Measurements from ENCODE around the gene STX2.
"Not testable (repeated sequence)": the region's sequence is repeated elsewhere in the genome, so short reads cannot be mapped to it uniquely, and the experiment has no call there.

STX2 gene

DNA sequence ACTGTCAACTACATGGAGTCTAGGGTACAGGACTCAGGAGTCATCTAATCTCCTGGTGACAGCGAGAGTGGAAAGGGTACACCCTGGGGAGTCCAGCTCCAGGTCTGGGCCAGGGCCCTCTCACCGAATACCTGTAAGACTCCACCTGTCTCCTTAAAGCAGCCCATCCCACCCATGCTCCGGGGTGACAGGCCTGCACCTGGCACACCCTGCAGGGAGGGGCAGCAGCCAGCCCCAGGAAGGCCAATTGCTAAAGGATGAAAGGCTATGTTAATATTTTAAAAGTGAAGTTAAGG lies 45.5 kb downstream of the STX2 start:
- DNase-seq = no peak

DNA sequence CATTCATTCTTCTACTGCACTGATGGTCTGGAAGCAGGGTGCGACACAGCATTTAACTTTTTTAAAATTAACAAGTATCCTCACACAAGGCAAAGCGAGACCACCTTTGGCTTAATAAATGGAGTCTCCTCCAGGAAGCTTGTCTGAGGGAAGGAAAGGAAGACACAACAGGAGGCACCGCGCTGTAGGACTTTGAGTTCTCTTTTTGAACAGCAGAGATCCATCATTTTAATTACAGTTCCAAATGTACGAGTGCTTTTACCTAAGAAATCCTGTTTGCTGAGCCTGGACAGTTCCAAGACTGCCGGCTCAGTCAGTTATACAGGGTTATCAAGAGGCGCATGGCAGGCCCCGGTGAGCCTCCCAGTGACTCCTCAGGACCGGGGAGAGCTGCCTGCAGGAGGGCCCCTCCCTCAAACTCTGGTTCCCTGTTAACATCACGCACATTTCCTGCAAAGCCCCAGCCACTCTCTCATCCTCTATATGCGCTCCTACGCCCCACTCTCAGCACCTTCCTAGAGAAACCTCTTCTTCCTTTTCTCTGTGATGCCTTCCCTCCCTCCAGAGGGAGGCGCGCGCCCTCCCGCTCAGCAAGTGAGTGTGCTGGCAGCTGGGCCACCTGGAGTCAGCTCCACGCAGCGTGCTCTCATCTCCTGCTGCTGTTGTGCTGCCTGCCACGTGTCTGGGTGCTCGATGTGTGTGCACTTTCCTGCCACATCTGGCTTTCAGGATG lies 46.1 kb downstream of the STX2 start:
- no peak for DNase-seq

DNA sequence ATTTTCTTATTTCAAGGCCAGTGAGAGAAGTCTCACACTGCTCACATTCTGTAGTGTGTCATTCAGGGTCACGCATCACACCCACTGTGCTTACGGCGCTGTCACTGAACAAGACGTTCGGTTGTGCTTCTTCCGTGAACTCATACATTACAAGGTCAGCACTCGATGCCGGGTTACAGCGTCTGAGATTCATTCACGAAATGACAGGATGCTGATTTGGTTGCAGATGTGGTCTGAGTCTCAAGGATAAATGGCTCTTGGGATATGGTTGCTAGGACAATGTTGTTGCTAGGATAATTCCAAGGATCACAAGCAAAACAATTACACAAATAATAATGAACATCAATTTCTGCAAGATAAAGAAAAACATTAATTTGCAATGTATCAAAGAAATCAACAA lies 47.4 kb downstream of the STX2 start:
- no peak for DNase-seq

DNA sequence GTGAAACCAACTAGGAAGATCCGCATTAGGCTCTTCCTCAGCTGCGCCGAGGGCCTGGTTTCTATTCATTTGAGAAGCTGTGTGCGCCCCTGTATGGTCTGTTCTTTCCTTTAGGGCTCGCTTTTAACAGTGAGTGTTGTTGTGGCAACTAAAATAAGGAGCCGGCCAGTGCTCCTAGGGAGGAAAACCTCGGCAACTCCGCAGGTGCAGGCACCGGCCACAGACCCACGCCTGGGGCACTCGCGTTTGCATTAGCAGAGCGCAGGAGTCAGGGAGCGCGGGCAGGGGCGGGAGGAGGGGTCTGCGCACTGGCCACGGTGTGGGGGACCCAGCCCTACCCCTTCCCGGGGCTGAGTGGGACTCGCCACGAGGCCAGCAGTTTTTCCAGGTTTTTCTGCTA lies 50.5 kb downstream of the STX2 start:
- DNase-seq = no peak

DNA sequence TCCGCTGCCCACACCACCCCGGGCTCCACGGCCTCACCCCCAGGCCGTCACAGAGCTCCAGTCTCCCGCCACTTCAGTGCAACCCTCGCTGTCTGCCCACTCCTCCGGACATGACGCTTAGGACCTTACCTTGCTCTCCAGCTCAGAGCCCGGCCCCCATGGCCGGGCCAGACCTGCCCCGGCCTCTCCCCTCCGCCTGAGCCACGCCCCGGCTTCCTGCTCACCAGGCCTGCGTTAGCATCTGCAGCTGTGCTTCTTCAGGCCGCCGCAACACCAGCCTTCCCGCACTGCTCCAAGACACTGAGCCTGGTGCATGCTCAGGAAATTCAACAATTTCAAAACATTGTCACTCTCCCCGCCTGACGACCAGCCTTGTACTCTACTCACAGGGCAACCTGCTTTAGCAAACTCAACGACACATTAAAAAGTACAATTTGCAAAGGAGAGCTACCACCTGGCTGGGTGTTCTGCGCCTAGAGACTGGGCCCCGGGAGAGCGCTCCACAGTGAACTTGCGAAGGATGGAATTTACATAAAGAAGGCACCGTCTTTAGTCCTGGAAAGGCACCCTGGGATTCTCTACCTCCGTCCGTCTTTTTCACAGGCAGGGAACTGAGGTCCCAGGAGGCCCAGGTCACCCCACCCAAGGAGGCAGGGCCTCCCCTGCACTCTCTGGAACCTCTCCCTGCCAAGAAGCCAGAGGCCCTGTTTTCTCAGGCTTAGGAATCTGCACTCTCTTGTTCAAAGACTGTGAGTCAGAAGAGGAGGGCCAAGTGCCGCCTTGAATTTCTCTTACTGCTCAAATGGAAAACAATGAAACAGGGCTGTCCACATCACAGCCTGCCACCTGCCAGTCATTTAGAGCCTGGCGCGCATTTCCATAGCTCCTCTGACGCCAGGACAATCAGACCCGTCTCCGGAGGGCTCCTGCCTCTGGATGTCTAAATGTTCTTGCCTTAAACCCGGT lies 51.3 kb downstream of the STX2 start:
- no peak for DNase-seq

DNA sequence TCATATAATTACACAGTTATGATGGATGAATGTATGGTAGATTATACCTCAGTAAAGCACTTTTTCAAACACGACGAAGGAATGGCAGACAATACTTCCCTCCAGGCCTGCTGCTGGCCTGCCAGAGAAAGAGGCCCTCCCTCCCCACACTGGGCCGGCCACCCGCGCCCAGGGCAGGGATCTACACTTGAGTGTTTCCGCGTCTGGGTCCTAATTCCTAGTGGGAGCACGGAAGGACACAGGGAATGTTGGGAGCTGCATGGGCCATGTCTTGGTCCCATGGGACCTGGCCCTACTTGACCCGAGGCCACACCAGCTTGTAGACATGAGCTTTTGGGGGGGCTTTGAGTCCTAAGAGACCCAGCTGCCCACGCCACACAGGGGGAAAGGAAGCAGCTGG lies 52.0 kb downstream of the STX2 start:
- DNase-seq = no peak

DNA sequence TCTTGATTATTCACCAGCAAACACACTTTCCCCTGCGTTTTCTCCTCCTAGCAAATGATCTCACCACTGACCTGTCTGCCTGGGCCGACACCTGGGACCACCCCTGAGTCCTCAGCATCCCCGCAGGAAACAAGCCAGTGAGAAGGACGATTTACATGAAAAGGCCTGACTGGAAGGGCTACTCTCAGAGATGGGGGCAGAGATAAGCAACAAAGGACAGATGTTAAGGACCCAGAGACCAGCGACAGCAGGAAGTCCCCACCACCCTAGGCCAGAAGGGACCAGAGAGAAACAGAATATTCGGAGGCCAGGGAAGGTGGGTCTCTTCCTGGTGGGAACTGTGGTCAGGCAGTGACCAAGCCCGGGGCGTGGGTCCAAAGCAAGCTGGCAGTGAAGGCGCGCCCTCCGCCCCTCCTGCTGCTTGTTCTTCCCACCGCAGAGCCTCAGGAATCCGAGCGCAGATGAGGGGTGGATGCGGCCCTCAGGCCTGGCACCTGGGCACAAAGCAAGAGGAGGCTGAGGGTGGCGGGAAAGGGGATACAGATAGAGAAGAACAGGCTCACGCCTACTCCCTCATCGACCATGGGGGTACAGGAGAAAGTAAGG lies 55.8 kb downstream of the STX2 start:
- no peak for DNase-seq

DNA sequence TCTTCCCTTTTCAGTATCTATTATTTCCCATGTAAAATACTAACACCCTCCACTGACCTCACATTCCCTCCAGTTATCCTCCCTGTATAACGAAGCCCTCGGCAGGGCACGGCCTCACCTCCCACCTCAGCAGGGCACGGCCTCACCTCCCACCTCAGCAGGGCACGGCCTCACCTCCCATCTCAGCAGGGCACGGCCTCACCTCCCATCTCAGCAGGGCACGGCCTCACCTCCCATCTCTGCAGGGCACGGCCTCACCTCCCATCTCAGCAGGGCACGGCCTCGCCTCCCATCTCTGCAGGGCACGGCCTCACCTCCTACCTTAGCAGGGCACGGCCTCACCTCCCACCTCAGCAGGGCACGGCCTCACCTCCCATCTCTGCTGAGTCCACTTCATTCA lies 56.8 kb downstream of the STX2 start:
- not testable (repeated sequence) for DNase-seq

DNA sequence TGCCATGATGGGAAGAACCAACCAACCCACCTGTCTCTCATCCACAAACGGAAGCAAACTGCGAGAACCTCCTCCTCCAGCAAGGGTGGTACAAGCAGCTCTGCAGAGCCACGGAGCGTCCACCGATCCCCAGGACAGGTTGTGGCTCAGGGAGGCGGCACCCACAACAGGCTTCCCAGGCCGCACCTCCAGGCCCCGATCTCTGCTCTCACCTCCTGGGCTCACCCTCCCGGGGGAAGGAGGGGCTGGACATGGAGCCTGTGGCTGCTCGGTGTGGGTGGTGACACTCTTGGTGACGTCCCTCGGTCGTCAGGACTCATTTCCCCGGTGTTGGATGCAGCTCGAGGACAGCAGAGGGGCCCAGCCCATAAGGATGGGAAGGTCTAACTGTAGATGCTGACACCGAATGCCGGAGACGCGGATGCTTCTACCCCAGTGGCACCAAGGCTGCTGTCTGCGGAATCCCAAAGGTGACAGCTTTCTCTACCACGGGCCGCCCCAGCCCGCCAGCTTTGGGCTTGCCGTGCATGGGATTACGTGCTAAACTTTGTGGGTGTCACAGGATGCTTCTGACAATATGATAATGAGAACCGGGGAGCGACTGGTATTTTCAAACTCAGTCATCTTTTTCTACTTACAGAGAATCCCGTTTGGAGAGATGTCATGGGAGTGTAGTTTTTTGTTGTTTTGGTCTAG lies 58.0 kb downstream of the STX2 start:
- DNase-seq = no peak

DNA sequence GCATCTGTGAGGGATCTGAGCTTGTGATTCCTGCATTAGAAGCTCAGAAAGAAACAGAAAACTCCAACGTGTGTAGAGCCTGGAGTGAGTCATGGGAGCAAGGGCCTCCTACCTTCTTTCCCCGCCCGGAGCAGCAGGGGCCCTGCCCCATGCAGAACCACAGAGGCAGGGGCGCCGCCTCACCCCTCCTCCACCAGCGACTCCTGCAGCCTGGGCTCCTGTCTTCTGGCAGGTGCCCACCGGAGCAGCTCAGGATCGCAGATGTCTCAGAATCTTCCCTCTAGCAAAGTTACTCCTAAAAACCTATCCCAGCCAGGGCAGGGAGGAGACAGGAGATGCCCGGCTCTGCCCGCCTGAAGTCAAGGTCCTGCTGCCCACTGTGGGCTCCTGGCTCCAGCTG lies 58.7 kb downstream of the STX2 start:
- DNase-seq = no peak

DNA sequence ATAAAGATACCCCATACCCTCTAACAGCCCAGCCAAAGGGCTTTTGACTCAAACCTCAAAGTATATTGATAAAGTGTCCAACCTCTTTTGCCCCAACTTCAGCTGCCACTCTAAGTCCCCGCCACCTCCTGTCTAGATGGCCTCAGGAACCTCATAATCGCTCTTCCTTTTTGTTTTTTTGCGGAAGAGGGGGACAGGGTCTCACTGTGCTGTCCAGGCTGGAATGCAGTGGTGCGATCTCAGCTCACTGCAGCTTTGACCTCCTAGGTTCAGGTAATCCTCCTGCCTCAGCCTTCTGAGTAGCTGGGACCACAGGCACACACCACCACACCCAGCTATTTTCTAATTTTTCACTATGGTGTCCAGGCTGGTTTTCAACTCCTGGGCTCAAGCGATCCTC lies 60.3 kb downstream of the STX2 start:
- no peak for DNase-seq

DNA sequence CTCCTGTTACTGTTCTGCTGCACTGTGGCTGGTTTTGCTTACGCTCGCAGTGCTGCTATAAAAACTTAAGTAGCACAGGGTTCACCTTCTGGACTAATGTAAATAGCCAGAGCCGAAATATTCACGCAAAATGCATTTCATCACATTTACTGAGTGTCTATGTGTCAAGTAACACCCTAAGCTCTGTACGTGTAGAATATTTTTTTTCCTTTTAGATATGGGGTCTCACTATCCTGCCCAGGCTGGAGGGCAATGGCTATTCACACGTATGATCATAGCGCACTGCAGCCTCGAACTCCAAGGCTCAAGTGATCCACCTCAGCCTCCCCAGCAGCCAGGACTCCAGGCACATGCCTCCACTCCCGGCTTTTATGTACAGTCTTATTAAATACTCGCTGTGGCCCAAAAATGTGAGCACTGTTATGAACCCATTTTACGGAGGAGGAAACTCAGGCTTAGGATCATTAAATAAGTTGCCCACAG lies 62.2 kb downstream of the STX2 start:
- DNase-seq = no peak

DNA sequence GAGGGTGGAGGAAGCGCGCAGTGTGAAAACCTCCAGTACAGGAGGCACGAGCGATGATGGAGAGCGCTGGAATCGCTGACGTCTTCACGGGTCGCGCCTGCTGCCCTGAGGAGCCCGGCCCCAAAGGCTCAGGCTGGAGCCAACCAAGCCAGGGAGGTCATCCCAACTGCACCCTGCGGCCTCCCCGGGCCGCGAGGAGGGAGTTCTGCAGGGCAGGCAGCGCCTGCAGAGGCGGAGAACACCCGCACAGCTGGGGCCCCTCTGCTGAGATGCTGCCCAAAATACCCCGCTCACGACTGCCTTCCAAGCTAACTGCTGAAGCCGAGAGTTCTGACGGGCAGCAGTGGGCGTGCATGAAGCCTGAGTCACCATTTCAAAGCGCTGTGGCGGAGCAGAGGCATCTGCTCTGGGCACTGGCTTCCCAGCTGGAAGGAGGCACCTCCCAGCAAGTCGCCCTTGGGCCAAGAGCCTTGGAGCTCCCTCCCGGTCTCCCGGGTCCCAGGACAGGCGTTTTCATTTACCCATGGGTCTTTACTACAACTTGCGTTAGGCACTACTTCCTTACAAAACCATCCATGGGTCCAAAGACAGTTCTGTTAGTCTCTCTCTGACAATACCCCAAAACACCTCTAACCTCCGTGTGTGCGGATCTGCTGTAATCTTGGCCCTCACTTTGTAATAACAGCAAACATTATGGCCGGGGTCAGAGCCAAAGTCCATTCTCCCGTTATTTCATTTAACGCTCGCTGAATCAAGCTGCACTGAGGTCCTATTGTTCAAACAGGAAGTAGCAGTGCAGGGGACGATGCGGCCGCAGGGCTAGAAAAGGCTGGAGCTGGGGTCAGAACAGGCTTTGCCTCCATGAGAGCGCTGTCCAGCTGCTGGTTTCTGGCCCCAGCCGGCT lies 62.8 kb downstream of the STX2 start:
- DNase-seq = no peak

DNA sequence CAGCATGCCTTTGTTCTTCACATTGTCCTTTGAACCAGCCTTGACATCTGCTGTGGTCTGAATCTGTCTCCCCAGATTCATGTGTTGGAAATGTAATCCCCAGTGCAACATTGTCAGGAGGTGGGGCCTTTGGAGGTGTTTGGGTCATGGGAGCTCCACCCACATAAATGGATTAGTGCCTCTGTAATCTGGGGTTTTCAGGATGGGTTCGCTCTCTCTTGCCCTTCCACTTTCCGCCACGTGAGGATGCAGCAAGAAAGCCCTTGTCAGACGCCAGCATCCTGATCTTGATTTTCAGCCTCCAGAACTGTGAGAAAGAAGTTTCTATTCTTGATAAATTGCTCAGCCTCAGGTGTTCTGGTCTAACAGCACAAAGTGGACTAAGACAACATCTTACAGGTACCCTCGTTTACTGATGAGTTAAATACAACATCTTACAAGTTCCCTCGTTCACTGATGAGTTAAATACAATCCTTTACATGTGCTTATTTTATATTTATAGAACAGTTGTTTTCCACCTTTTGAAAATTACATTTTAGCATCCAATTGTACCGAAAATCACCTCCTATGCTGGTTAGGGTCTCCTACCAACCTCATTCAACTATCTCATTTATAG lies 68.5 kb downstream of the STX2 start:
- no peak for DNase-seq

DNA sequence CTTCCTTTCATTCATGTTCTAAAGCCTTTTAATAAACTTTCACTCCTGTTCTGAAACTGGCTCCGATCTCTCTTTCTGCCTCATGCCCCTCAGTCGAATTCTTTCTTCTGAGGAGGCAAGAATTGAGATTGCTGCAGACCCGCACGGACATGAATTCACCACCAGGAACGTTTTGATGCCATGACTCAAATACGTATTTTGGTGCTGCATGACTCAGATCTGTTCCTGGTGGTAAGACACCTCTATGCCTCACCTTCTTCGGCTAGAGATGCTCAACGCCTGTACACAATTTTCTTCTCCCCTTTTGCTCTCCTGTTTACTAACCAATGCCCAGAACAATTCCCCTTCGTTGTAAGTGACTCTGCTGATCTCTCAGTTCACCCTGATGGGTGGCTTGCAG lies 70.9 kb downstream of the STX2 start:
- no peak for DNase-seq

DNA sequence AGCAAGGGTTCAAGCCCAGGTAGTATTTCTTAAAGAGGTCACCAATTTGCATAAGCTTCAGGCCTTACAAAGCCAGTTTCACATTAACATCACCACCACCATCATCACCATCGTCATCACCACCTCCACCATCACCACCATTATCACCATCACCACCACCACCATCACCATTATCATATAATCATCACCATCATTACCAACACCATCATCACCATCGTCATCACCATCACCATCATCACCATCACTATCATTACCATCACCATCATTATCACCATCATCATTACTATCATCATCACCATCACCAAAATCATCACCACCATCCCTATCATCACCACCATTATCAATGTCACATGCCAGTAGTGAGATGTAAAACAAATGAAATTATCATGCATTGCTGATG lies 72.6 kb downstream of the STX2 start:
- no peak for DNase-seq

DNA sequence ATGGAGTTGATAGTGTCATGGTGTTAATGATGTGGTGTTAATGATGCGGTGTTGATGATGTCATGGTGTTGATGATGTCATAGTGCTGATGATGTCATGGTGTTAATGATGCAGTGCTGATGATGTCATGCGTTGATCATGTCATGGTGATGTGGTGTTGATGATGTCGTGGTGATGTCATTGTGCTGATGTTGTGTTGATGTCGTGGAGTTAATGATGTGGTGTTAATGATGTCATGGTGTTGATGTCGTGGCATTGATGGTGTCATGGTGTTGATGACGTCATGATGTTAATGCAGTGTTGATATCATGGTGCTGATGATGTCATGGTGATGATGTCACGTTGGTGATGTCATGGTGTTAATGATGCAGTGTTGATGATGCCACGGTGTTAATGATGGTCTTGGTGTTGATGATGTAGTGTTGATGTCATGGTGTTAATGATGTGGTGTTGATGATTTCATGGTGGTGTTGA lies 73.8 kb downstream of the STX2 start:
- DNase-seq = peak; percentile 32

DNA sequence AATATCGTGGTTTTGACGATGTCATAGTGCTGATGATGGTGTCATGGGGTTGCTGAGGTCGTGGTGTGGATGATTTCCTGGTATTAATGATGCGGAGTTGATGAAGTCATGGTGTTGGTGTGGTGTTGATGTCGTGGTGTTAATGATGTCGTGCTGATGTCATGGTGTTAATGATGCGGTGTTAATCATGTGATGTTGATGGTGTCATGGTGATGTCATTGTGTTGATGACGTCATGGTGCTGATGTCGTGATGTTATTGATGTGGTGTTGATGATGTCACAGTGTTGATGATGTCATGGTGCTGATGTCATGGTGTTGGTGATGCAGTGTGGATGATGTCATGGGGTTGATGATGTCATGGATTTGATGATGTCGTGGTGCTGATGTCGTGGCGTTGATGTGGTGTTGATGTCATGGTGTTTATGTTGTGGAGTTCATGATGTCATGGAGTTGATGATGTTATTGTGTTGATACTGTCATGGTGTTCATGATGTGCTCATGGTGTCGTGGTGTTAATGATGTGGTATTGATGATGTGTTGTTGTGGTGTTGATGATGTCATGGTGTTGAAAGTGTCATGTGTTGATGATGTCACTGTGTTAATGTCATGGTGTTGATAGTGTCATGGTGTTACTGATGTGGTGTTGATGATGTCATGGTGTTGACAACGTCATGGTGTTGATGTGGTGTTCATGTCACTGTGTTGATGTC lies 74.4 kb downstream of the STX2 start:
- peak; percentile 47 for DNase-seq

DNA sequence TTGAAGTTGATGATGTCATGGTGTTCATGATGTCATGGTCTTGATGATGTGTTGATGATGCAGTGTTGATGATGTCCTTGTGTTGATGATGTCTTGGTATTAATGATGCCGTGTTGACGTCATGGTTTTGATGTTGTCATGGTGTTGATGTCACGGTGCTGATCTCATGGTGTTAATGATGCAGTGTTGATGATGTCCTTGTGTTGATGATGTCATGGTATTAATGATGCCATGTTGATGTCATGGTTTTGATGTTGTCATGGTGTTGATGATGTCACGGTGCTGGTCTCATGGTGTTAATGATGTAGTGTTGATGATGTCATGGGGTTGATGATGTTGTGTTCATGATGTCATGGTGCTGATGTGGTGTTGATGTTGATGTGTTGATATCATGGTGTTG lies 75.0 kb downstream of the STX2 start:
- DNase-seq = peak; percentile 13

DNA sequence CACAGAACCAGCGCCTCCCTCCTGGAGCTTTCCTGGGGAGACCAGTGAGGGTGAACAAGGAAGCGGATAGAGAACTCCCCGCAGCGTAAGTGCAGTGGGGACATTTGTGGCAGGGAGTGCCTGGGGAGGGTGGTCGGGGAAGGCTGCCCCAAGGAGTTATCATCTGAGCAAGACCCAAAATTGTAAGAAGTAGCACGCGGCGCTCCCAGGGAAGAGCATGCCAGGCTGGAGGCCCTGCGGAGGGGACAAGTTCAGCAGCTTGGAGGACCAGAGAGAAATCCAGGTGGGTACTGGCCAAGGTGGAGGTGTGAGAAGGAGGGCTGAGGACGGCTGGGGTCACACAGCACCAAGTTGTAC lies 76.8 kb downstream of the STX2 start:
- DNase-seq = no peak

All from T1000 (cell line).